SK-N-SH (cell line): Measurements from ENCODE around the gene LINS1. TPM values are rescaled to one million over a fixed set of nuclear protein-coding genes. Genes with fewer than 3 reads are reported as not detected.

Source experiments
- CTCF ChIA-PET: fragments of 300-600, 350-600 bp; formaldehyde crosslinking; extraction: SDS; loops from one replicate; lab custom pipeline; 2021; lab: Yijun Ruan, JAX
- POLR2A ChIA-PET: fragments of 350-600 bp; sonication (Branson Sonifier 250); formaldehyde crosslinking; extraction: SDS; loops from one replicate; lab custom pipeline; 2020; ENCODE audit warnings: antibody characterized with exemption, inconsistent platforms; lab: Yijun Ruan, JAX
- DNase-seq: peaks from one replicate; pipeline ENCODE4 v3.0.0; 2012
- H2AFZ ChIP-seq: fragments of 200-600 bp; sonication (generic); 2 replicates; pipeline ENCODE4 v1.8.1; 2016; ENCODE audit warnings: antibody characterized with exemption, mild to moderate bottlenecking, low read depth
- H3F3A ChIP-seq: fragments of 200-600 bp; sonication (generic); replicated peaks from 2 replicates; pipeline ENCODE3; 2016; ENCODE audit warnings: antibody characterized with exemption, mild to moderate bottlenecking; ENCODE audit not compliant: insufficient read depth
- H3K27ac ChIP-seq, 2 experiments: fragments of 200-500 bp in 1 of 2; fragments of 200-600 bp in 1 of 2; sonication (Bioruptor generic) in 1 of 2; sonication (generic), shearing (Covaris generic) in 1 of 2; 2 replicates each; pipeline versions ENCODE4 v1.5.1 to v1.6.1; 2014 to 2016; ENCODE audit warnings: low read depth in 2 of 2, inconsistent platforms in 1 of 2, low read length in 1 of 2, mild to moderate bottlenecking in 1 of 2, mixed read lengths in 1 of 2
- H3K27me3 ChIP-seq: fragments of 200-600 bp; sonication (generic), shearing (Covaris generic); 2 replicates; pipeline ENCODE4 v1.6.1; 2016; ENCODE audit warnings: mixed run types; ENCODE audit not compliant: insufficient read depth
- H3K36me3 ChIP-seq, 2 experiments: fragments of 200-500 bp in 1 of 2; fragments of 200-600 bp in 1 of 2; sonication (Bioruptor generic) in 1 of 2; sonication (generic) in 1 of 2; replicated peaks in 1 of 2; 2 replicates each; pipeline versions ENCODE3 to v1.5.1; 2014 to 2016; ENCODE audit warnings: low read length in 1 of 2, mild to moderate bottlenecking in 1 of 2; ENCODE audit not compliant: insufficient read depth in 2 of 2, control insufficient read depth in 1 of 2
- H3K4me1 ChIP-seq, 2 experiments: fragments of 200-500 bp in 1 of 2; fragments of 200-600 bp in 1 of 2; sonication (Bioruptor generic) in 1 of 2; sonication (generic), shearing (Covaris generic) in 1 of 2; 2 replicates each; pipeline versions ENCODE4 v1.5.1 to v1.6.1; 2014 to 2016; ENCODE audit warnings: low read depth in 1 of 2, low read length in 1 of 2, mixed run types in 1 of 2; ENCODE audit not compliant: insufficient read depth in 2 of 2, control insufficient read depth in 1 of 2
- H3K4me2 ChIP-seq: fragments of 200-600 bp; sonication (generic), shearing (Covaris generic); 2 replicates; pipeline ENCODE4 v1.6.1; 2017; ENCODE audit warnings: mixed run types
- H3K4me3 ChIP-seq, 2 experiments: fragments of 200-500 bp in 1 of 2; fragments of 200-600 bp in 1 of 2; sonication (Bioruptor generic) in 1 of 2; sonication (generic), shearing (Covaris generic) in 1 of 2; 2 replicates each; pipeline versions ENCODE4 v1.5.1 to v1.8.1; 2014 to 2016; ENCODE audit warnings: low read depth in 2 of 2, inconsistent platforms in 1 of 2, low read length in 1 of 2, mild to moderate bottlenecking in 1 of 2, mixed read lengths in 1 of 2, moderate library complexity in 1 of 2
- H3K79me2 ChIP-seq: fragments of 200-600 bp; sonication (generic); 2 replicates; pipeline ENCODE4 v1.8.1; 2017; ENCODE audit warnings: mild to moderate bottlenecking; ENCODE audit not compliant: insufficient read depth
- H3K9ac ChIP-seq: fragments of 200-600 bp; sonication (generic); 2 replicates; pipeline ENCODE4 v1.6.1; 2017; ENCODE audit warnings: mixed run types
- H3K9me2 ChIP-seq: fragments of 200-600 bp; sonication (generic); 2 replicates; pipeline ENCODE4 v1.6.1; 2017; ENCODE audit warnings: mixed run types
- H3K9me3 ChIP-seq: fragments of 200-600 bp; sonication (generic); 2 replicates; pipeline ENCODE4 v1.6.1; 2017; ENCODE audit warnings: mixed run types, mild to moderate bottlenecking, moderate library complexity
- H4K20me1 ChIP-seq: fragments of 200-600 bp; sonication (generic); 2 replicates; pipeline ENCODE4 v1.6.1; 2017; ENCODE audit warnings: mild to moderate bottlenecking, mixed run types; ENCODE audit not compliant: insufficient read depth
- CHD2 ChIP-seq: fragments of 150-350 bp; IDR thresholded peaks from 2 replicates; pipeline ENCODE4 v1.6.1; 2018; ENCODE audit warnings: low read length; ENCODE audit not compliant: partially characterized antibody
- EP300 ChIP-seq, 2 experiments: IDR thresholded peaks; 2 replicates each; pipeline versions ENCODE4 v1.4.0 to v1.6.1; 2012; ENCODE audit warnings: borderline replicate concordance in 1 of 2, low read depth in 1 of 2, low read length in 1 of 2
- EZH2phosphoT487 ChIP-seq: fragments of 200-600 bp; sonication (generic); IDR thresholded peaks from 2 replicates; pipeline ENCODE4 v1.6.1; 2017; ENCODE audit warnings: low read depth, mixed run types, mild to moderate bottlenecking, antibody characterized with exemption, moderate library complexity, borderline replicate concordance
- FOSL2 ChIP-seq: IDR thresholded peaks from 2 replicates; pipeline ENCODE4 v1.4.0; 2012; ENCODE audit warnings: low read depth, mild to moderate bottlenecking, moderate library complexity, borderline replicate concordance
- FOXM1 ChIP-seq: IDR thresholded peaks from 2 replicates; pipeline ENCODE4 v1.4.0; 2012; ENCODE audit warnings: low read depth, mild to moderate bottlenecking
- MXI1 ChIP-seq: IDR thresholded peaks from 2 replicates; pipeline ENCODE4 v1.6.1; 2012; ENCODE audit warnings: mild to moderate bottlenecking, low read depth, low read length, improper control_type of control experiment
- NFIC ChIP-seq: IDR thresholded peaks from 2 replicates; pipeline ENCODE4 v1.4.0; 2012; ENCODE audit warnings: borderline replicate concordance
- RAD21 ChIP-seq: IDR thresholded peaks from 2 replicates; pipeline ENCODE4 v1.6.1; 2012; ENCODE audit warnings: mild to moderate bottlenecking, low read length
- TEAD4 ChIP-seq: IDR thresholded peaks from 2 replicates; pipeline ENCODE4 v1.4.0; 2012; ENCODE audit warnings: mild to moderate bottlenecking, borderline replicate concordance; ENCODE audit not compliant: insufficient read depth
- USF2 ChIP-seq: fragments of 150-350 bp; IDR thresholded peaks from 2 replicates; pipeline ENCODE4 v1.6.1; 2017; ENCODE audit warnings: antibody characterized with exemption, low read length, low read depth, borderline replicate concordance
- YY1 ChIP-seq: IDR thresholded peaks from 2 replicates; pipeline ENCODE4 v1.4.0; 2012; ENCODE audit warnings: low read depth, mild to moderate bottlenecking
- WGBS: methylation state at CpG from one replicate; pipeline ENCODE4 v1.1.6; 2017; ENCODE audit warnings: low lambda C conversion rate; 5-methylcytosine and 5-hydroxymethylcytosine counted together
- polyA plus RNA-seq, 3 experiments: library from polyadenylated mRNA; depleted of rRNA; stranded (reverse); fragments of >200 nt; gene quantifications; 2 replicates each; pipeline ENCODE4 v1.2.3, GENCODE V29; 2012
- TF ChIP-seq, protein P1 (sequence below): fragments of 200-600 bp; sonication (generic); IDR thresholded peaks from 2 replicates; pipeline ENCODE4 v1.6.1; 2017; ENCODE audit warnings: antibody characterized with exemption, mild to moderate bottlenecking, moderate library complexity
- TF ChIP-seq, protein P2 (sequence below): fragments of 150-350 bp; IDR thresholded peaks from 2 replicates; pipeline ENCODE4 v1.6.1; 2016; ENCODE audit warnings: mild to moderate bottlenecking, low read depth, low read length

LINS1 gene
- polyA plus RNA-seq, 1 of the 3 experiments (the other 2 are of a cell fraction), result 5.0 TPM

DNA sequence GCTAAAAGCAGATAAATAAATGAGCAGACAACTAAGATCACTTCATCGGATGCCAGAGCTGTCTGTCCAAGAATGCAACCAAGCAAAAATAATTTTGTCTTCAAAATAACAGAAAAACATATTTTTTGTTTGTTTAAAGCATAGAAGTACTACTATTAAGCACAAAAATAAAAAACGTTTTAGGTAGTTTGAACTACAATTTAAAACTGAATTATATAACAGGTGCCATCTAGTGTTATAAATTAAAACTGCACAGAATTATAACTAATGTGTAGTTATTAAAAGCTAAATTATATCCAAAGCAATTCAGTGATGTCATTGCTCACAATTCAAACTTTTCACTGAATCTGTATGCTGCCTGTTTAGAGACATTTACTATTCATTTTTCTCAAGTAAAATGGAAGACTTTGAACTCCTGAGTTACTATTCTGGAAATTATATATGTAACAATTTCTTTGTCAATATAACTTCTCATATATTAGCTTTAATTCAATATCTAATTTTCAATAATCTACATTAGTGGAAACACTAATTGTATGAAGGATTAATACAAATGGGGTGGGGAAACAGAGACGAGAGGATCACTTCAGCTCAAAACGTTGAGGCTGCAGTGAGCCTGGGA, 29.5 kb downstream of the LINS1 start:
- no peak overlapping the region for H3K27ac ChIP-seq
- ChIA-PET POLR2A (no interaction called here), CTCF (interaction anchor here (0.6 to 10.9 kb wide), 40 partner anchors 8 to 910 kb away, joined by 3 to 130 read pairs (median 4); partner anchors contain the start of genes ADAMTS17, ASB7, CERS3 and LINS1)
- WGBS, result 44% methylated on average over 4 of the region's 4 CpGs
- DNase-seq, result no peak
- no peak overlapping the region for H3K4me3 ChIP-seq
- H3K79me2 ChIP-seq, result peaks cover 5% of the 10 kb centered on the region
- no peaks in the 10 kb centered on the region for H4K20me1 ChIP-seq
- H3K9me2 ChIP-seq, result no peaks in the 10 kb centered on the region
- H3K27me3 ChIP-seq, result no peaks in the 10 kb centered on the region
- no peaks in the 10 kb centered on the region for H3K9me3 ChIP-seq
- TF ChIP-seq FOXM1, result no peak
- TF ChIP-seq, protein P1, sequence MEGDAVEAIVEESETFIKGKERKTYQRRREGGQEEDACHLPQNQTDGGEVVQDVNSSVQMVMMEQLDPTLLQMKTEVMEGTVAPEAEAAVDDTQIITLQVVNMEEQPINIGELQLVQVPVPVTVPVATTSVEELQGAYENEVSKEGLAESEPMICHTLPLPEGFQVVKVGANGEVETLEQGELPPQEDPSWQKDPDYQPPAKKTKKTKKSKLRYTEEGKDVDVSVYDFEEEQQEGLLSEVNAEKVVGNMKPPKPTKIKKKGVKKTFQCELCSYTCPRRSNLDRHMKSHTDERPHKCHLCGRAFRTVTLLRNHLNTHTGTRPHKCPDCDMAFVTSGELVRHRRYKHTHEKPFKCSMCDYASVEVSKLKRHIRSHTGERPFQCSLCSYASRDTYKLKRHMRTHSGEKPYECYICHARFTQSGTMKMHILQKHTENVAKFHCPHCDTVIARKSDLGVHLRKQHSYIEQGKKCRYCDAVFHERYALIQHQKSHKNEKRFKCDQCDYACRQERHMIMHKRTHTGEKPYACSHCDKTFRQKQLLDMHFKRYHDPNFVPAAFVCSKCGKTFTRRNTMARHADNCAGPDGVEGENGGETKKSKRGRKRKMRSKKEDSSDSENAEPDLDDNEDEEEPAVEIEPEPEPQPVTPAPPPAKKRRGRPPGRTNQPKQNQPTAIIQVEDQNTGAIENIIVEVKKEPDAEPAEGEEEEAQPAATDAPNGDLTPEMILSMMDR, result peak; percentile 67
- H3F3A ChIP-seq, result peaks cover 3% of the 10 kb centered on the region
- H3K9ac ChIP-seq, result no peak overlapping the region
- H3K4me1 ChIP-seq, result no peaks in the 10 kb centered on the region
- H3K4me2 ChIP-seq, result no peak overlapping the region
- H2AFZ ChIP-seq, result no peak overlapping the region
- peaks cover 26 to 51% of the 10 kb centered on the region in 2 experiments for H3K36me3 ChIP-seq

GRCh38 chr15:100571592-100572167, 30.3 kb downstream of the LINS1 start:
- H4K20me1 ChIP-seq, result no peaks in the 10 kb centered on the region

More at GRCh38 chr15:100571592-100572167, 30.3 kb downstream of the LINS1 start:
- Histone ChIP-seq H3K36me3 (peaks cover 26 to 51% of the 10 kb centered on the region in 2 experiments), H2AFZ (no peak overlapping the region), H3K4me2 (no peak overlapping the region), H3K4me3 (no peak overlapping the region), H3K79me2 (peaks cover 5% of the 10 kb centered on the region), H3F3A (peaks cover 3% of the 10 kb centered on the region), H3K27me3 (no peaks in the 10 kb centered on the region), H3K9me2 (no peaks in the 10 kb centered on the region), H3K9me3 (no peaks in the 10 kb centered on the region), H3K9ac (no peak overlapping the region), H3K27ac (no peak overlapping the region), H3K4me1 (no peaks in the 10 kb centered on the region)
- ChIA-PET POLR2A (no interaction called here), CTCF (interaction anchor here (0.7 to 10.9 kb wide), 20 partner anchors 7 to 911 kb away, joined by 3 to 130 read pairs (median 4); partner anchors contain the start of genes ADAMTS17, ASB7, CERS3 and LINS1)
- 82% methylated on average over 6 of the region's 6 CpGs for WGBS
- TF ChIP-seq NFIC (no peak), EP300 (IDR thresholded peaks at IDR 0.05; ENCODE audit: borderline replicate concordance in 1 of 2, low read depth in 1 of 2, low read length in 1 of 2) (no peak), USF2 (no peak), EZH2phosphoT487 (no peak), RAD21 (no peak), FOXM1 (no peak), TEAD4 (no peak), YY1 (no peak), FOSL2 (no peak), MXI1 (no peak), CHD2 (no peak)
- TF ChIP-seq, protein P2, sequence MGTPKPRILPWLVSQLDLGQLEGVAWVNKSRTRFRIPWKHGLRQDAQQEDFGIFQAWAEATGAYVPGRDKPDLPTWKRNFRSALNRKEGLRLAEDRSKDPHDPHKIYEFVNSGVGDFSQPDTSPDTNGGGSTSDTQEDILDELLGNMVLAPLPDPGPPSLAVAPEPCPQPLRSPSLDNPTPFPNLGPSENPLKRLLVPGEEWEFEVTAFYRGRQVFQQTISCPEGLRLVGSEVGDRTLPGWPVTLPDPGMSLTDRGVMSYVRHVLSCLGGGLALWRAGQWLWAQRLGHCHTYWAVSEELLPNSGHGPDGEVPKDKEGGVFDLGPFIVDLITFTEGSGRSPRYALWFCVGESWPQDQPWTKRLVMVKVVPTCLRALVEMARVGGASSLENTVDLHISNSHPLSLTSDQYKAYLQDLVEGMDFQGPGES, result no peak
- no peak for DNase-seq
